ENCODE measurements around the gene CHD6. TPM values are rescaled to one million over a fixed set of nuclear protein-coding genes. Genes with fewer than 3 reads are reported as not detected.

Gene CHD6
- total RNA-seq, 6 donors from 2014 or later = 25.4 to 62.9 (median 35.3) TPM

GRCh38 chr20:41462372-41463161, 155.6 kb downstream of the CHD6 start:
- peaks cover 0 to 3% (median 0%) of the 10 kb centered on the region in 4 donors for H3K9me3 ChIP-seq
- no peaks in the 10 kb centered on the region for H3K27me3 ChIP-seq
- no peak for DNase-seq
- no peak overlapping the region for H3K4me3 ChIP-seq
- H3K36me3 ChIP-seq = peaks cover 0 to 18% (median 1%) of the 10 kb centered on the region in 4 donors
- no peak for ATAC-seq (ENCODE audit: low FRiP score in 2 of 2)
- H3K27ac ChIP-seq = no peak overlapping the region
- H3K4me1 ChIP-seq = no peaks in the 10 kb centered on the region
- 93 to 94% methylated on average over 6 of the region's 6 CpGs for WGBS, 2 donors
- no peak for TF ChIP-seq EP300 (IDR thresholded peaks at IDR 0.05)
- TF ChIP-seq CTCF (IDR thresholded peaks at IDR 0.05) = no peak
- TF ChIP-seq POLR2A (IDR thresholded peaks at IDR 0.05) = no peak
- TF ChIP-seq POLR2AphosphoS5 (IDR thresholded peaks at IDR 0.05) = no peak

GRCh38 chr20:41458761-41459160, 159.4 kb downstream of the CHD6 start:
- no peak overlapping the region for H3K4me3 ChIP-seq
- no peaks in the 10 kb centered on the region for H3K9me3 ChIP-seq
- WGBS, 2 donors = 86 to 98% methylated on average over 2 of the region's 2 CpGs
- no peak for DNase-seq
- H3K36me3 ChIP-seq = peaks cover 8 to 47% (median 19%) of the 10 kb centered on the region in 4 donors
- no peaks in the 10 kb centered on the region for H3K4me1 ChIP-seq
- no peaks in the 10 kb centered on the region for H3K27me3 ChIP-seq
- H3K27ac ChIP-seq = no peak overlapping the region
- ATAC-seq (ENCODE audit: low FRiP score in 2 of 2) = no peak
- no peak for TF ChIP-seq POLR2AphosphoS5 (IDR thresholded peaks at IDR 0.05)
- TF ChIP-seq POLR2A (IDR thresholded peaks at IDR 0.05) = no peak
- no peak for TF ChIP-seq EP300 (IDR thresholded peaks at IDR 0.05)
- no peak for TF ChIP-seq CTCF (IDR thresholded peaks at IDR 0.05)

GRCh38 chr20:41457173-41457857, 160.9 kb downstream of the CHD6 start:
- ATAC-seq (ENCODE audit: low FRiP score in 2 of 2) (no peak), DNase-seq (no peak)
- H3K27ac ChIP-seq = no peak overlapping the region
- no peaks in the 10 kb centered on the region for H3K9me3 ChIP-seq
- no peak overlapping the region for H3K4me3 ChIP-seq
- no peaks in the 10 kb centered on the region for H3K4me1 ChIP-seq
- H3K27me3 ChIP-seq = no peaks in the 10 kb centered on the region
- no peak for TF ChIP-seq POLR2A (IDR thresholded peaks at IDR 0.05)
- no peak for TF ChIP-seq POLR2AphosphoS5 (IDR thresholded peaks at IDR 0.05)
- no peak for TF ChIP-seq CTCF (IDR thresholded peaks at IDR 0.05)
- no peak for TF ChIP-seq EP300 (IDR thresholded peaks at IDR 0.05)
- 90 to 95% methylated on average over 16 to 17 of the region's 17 CpGs for WGBS, 2 donors
- H3K36me3 ChIP-seq = peaks cover 19 to 56% (median 31%) of the 10 kb centered on the region in 4 donors

- H3K27me3 ChIP-seq = no peaks in the 10 kb centered on the region
- DNase-seq = no peak
- no peak overlapping the region for H3K4me3 ChIP-seq
- ATAC-seq (ENCODE audit: low FRiP score in 2 of 2) = no peak
- peaks cover 19 to 63% (median 40%) of the 10 kb centered on the region in 4 donors for H3K36me3 ChIP-seq
- no peak for TF ChIP-seq POLR2A (IDR thresholded peaks at IDR 0.05)
- no peak for TF ChIP-seq EP300 (IDR thresholded peaks at IDR 0.05)
- TF ChIP-seq POLR2AphosphoS5 (IDR thresholded peaks at IDR 0.05) = no peak
- no peak for TF ChIP-seq CTCF (IDR thresholded peaks at IDR 0.05)
- H3K27ac ChIP-seq = no peak overlapping the region
- H3K4me1 ChIP-seq = no peaks in the 10 kb centered on the region
- no peaks in the 10 kb centered on the region for H3K9me3 ChIP-seq
Observed at GRCh38 chr20:41456351-41456750, 161.8 kb downstream of the CHD6 start.

All from upper lobe of left lung (tissue), 6 donors.